PC-3 (cell line): ENCODE results near the gene LRRC59. TPM values are rescaled to one million over a fixed set of nuclear protein-coding genes. Genes with fewer than 3 reads are reported as not detected.
A peak's percentile ranks its signal among the peaks of the same experiment; 100 is the strongest.

Source experiments
- ATAC-seq: fragments of 200-7000 bp; cut with Tn5 transposase; 2 replicates; pipeline ENCODE4 v1.9.1; 2020; ENCODE audit warnings: mild to moderate bottlenecking, moderate library complexity
- BruUV-seq: library from RNA; stranded (reverse); fragments of 400-500 nt; replicated peaks from 2 replicates; lab custom pipeline; 2021; lab: Mats Ljungman, UMichigan
- CTCF ChIA-PET: fragments of 300-600 bp; sonication (Branson Sonifier 250); formaldehyde crosslinking; loops from one replicate; lab custom pipeline; 2022; ENCODE audit warnings: antibody characterized with exemption; lab: Charles Lee
- POLR2A ChIA-PET: fragments of 300-600 bp; sonication (Branson Sonifier 250); formaldehyde crosslinking; loops from one replicate; lab custom pipeline; 2022; ENCODE audit warnings: antibody characterized with exemption; ENCODE audit not compliant: unreplicated experiment; lab: Charles Lee
- DNase-seq: peaks from one replicate; pipeline ENCODE4 v3.0.0-alpha.2; 2015
- H2AFZ ChIP-seq: fragments of 300-600 bp; sonication (generic); 2 replicates; pipeline ENCODE4 v1.6.0; 2016; ENCODE audit warnings: antibody characterized with exemption, low read length
- H3F3A ChIP-seq: fragments of 300-600 bp; sonication (generic); one replicate; pipeline ENCODE4 v1.6.0; 2017; ENCODE audit warnings: antibody characterized with exemption, low read length, control low read depth, mild to moderate bottlenecking; ENCODE audit not compliant: unreplicated experiment
- H3K27ac ChIP-seq: fragments of 300-600 bp; sonication (generic); 2 replicates; pipeline ENCODE4 v1.5.1; 2016; ENCODE audit warnings: mild to moderate bottlenecking, low read length
- H3K27me3 ChIP-seq: fragments of 300-600 bp; sonication (generic); 2 replicates; pipeline ENCODE4 v1.6.1; 2016; ENCODE audit warnings: low read length, mixed read lengths
- H3K36me3 ChIP-seq: fragments of 300-600 bp; sonication (generic); 2 replicates; pipeline ENCODE4 v1.6.1; 2016; ENCODE audit warnings: low read depth, mixed run types, low read length, mixed read lengths
- H3K4me1 ChIP-seq: fragments of 300-600 bp; sonication (generic); 2 replicates; pipeline ENCODE4 v1.5.1; 2016; ENCODE audit warnings: low read length; ENCODE audit not compliant: insufficient read depth
- H3K4me2 ChIP-seq: fragments of 300-600 bp; sonication (generic); 2 replicates; pipeline ENCODE4 v1.6.0; 2016; ENCODE audit warnings: low read length
- H3K4me3 ChIP-seq: fragments of 300-600 bp; sonication (generic); 2 replicates; pipeline ENCODE4 v1.5.1; 2016; ENCODE audit warnings: mild to moderate bottlenecking, low read length, mixed read lengths
- H3K79me2 ChIP-seq: fragments of 300-600 bp; sonication (generic); 2 replicates; pipeline ENCODE4 v1.6.1; 2017; ENCODE audit warnings: low read length, mixed read lengths
- H3K9ac ChIP-seq: fragments of 300-600 bp; sonication (generic); 2 replicates; pipeline ENCODE4 v1.6.0; 2016; ENCODE audit warnings: mild to moderate bottlenecking, low read length
- H3K9me2 ChIP-seq: fragments of 300-600 bp; sonication (generic); replicated peaks from 2 replicates; pipeline ENCODE4 v1.6.1; 2016; ENCODE audit warnings: mixed run types, low read length, mixed read lengths
- H3K9me3 ChIP-seq: fragments of 300-600 bp; sonication (generic); 2 replicates; pipeline ENCODE4 v1.6.1; 2016; ENCODE audit warnings: low read length, mixed read lengths
- H4K20me1 ChIP-seq: fragments of 300-600 bp; sonication (generic); 2 replicates; pipeline ENCODE4 v1.6.1; 2016; ENCODE audit warnings: low read length, mixed read lengths
- CTCF ChIP-seq: fragments of 300-600 bp; sonication (generic); conservative IDR thresholded peaks from 2 replicates; pipeline ENCODE4 v1.5.1; 2017; ENCODE audit warnings: antibody characterized with exemption, low read depth, mild to moderate bottlenecking, low read length
- EZH2 ChIP-seq: fragments of 300-600 bp; sonication (generic); IDR thresholded peaks from one replicate; pipeline ENCODE4 v1.6.1; 2017; ENCODE audit warnings: antibody characterized with exemption, mild to moderate bottlenecking, low read length; ENCODE audit not compliant: unreplicated experiment
- EZH2phosphoT487 ChIP-seq: fragments of 300-600 bp; sonication (generic); IDR thresholded peaks from 2 replicates; pipeline ENCODE4 v1.6.1; 2018; ENCODE audit warnings: mild to moderate bottlenecking, antibody characterized with exemption, low read length, borderline replicate concordance
- intact Hi-C: fragments of 100-400 bp; cut with micrococcal nuclease; formaldehyde crosslinking; loops from 2 replicates; pipeline ENCODE4 v1.9.0; 2023
- total RNA-seq: library from RNA; depleted of rRNA; stranded (reverse); fragments of >200 nt; gene quantifications from 2 replicates; pipeline ENCODE4 v1.2.3, GENCODE V29; 2014

LRRC59 gene
- total RNA-seq, 1 experiment from 2014 or later: 324 TPM

- H3K9me3 ChIP-seq: no peaks in the 10 kb centered on the region
- no peak overlapping the region for H2AFZ ChIP-seq
- H3K9me2 ChIP-seq: no peaks in the 10 kb centered on the region
- 0 out of 2 replicates have a peak, but pooled peaks cover 4% of the 10 kb centered on the region for H3K79me2 ChIP-seq
- no peak for DNase-seq
- BruUV-seq: no TSS peak
- TF ChIP-seq EZH2phosphoT487: no peak
- CTCF ChIA-PET: interaction anchor here (1.0 kb wide), 1 partner anchor 44 kb away, joined by 4 read pairs; the partner anchor contains the start of gene LRRC59
- intact Hi-C loops: no loop called here
- no peak overlapping the region for H3K4me3 ChIP-seq
- no peaks in the 10 kb centered on the region for H3K27me3 ChIP-seq
- peaks cover 3% of the 10 kb centered on the region; the same call in 1 of the 2 replicates for H3K36me3 ChIP-seq
- no peaks in the 10 kb centered on the region for H4K20me1 ChIP-seq
- H3K27ac ChIP-seq: no peak overlapping the region
- H3K4me2 ChIP-seq: no peak overlapping the region
- no peak overlapping the region for H3K9ac ChIP-seq
- ATAC-seq: no peak
- H3K4me1 ChIP-seq: peaks cover 29% of the 10 kb centered on the region
- H3F3A ChIP-seq: no peaks in the 10 kb centered on the region
- POLR2A ChIA-PET: no interaction called here
Measured at GRCh38 chr17:50440838-50441829, 43.8 kb upstream of the LRRC59 start.

GRCh38 chr17:50440172-50440837 lies 43.0 kb upstream of the LRRC59 start:
- Histone ChIP-seq H4K20me1 (no peaks in the 10 kb centered on the region), H3K79me2 (0 out of 2 replicates have a peak, but pooled peaks cover 4% of the 10 kb centered on the region), H2AFZ (no peak overlapping the region), H3K9me3 (no peaks in the 10 kb centered on the region), H3K9ac (no peak overlapping the region), H3K36me3 (peaks cover 3% of the 10 kb centered on the region; the same call in 1 of the 2 replicates), H3K27ac (no peak overlapping the region), H3K9me2 (no peaks in the 10 kb centered on the region), H3K4me1 (peaks cover 29% of the 10 kb centered on the region), H3K4me3 (no peak overlapping the region), H3K27me3 (no peaks in the 10 kb centered on the region), H3K4me2 (no peak overlapping the region), H3F3A (no peaks in the 10 kb centered on the region)
- intact Hi-C loops: no loop called here
- peak; percentile 27 for ATAC-seq
- ChIA-PET CTCF (interaction anchor here (0.6 to 1.0 kb wide), 2 partner anchors 14 to 43 kb away, joined by 3 to 4 read pairs; partner anchors contain the start of gene LRRC59), POLR2A (no interaction called here)
- no TSS peak for BruUV-seq
- DNase-seq: peak; percentile 38
- TF ChIP-seq EZH2phosphoT487 (no peak), EZH2 (no peak), CTCF (no peak)

- ChIA-PET CTCF (no interaction called here), POLR2A (no interaction called here)
- peaks cover 29% of the 10 kb centered on the region for H3K4me1 ChIP-seq
- H3K27me3 ChIP-seq: no peaks in the 10 kb centered on the region
- no peak for DNase-seq
- TF ChIP-seq CTCF (no peak), EZH2phosphoT487 (no peak), EZH2 (no peak)
- no peak overlapping the region for H3K4me2 ChIP-seq
- no peaks in the 10 kb centered on the region for H3F3A ChIP-seq
- H3K27ac ChIP-seq: no peak overlapping the region
- no peaks in the 10 kb centered on the region for H4K20me1 ChIP-seq
- peaks cover 3% of the 10 kb centered on the region; the same call in 1 of the 2 replicates for H3K36me3 ChIP-seq
- H3K4me3 ChIP-seq: no peak overlapping the region
- no peak overlapping the region for H2AFZ ChIP-seq
- no TSS peak for BruUV-seq
- no peak for ATAC-seq
- H3K79me2 ChIP-seq: 0 out of 2 replicates have a peak, but pooled peaks cover 4% of the 10 kb centered on the region
- H3K9me2 ChIP-seq: no peaks in the 10 kb centered on the region
- H3K9ac ChIP-seq: no peak overlapping the region
- H3K9me3 ChIP-seq: no peaks in the 10 kb centered on the region
- intact Hi-C loops: no loop called here
Measured at GRCh38 chr17:50439008-50439407, 41.7 kb upstream of the LRRC59 start.
